Caco-2 (cell line): ENCODE results near the gene SLC16A2. TPM values are rescaled to one million over a fixed set of nuclear protein-coding genes. Genes with fewer than 3 reads are reported as not detected.
"Not testable (repeated sequence)": the region's sequence is repeated elsewhere in the genome, so short reads cannot be mapped to it uniquely, and the experiment has no call there.

Source experiments
- BruUV-seq: library from RNA; stranded (reverse); fragments of 400-500 nt; replicated peaks from 2 replicates; lab custom pipeline; 2021; lab: Mats Ljungman, UMichigan
- CTCF ChIA-PET: fragments of 300-600 bp; sonication (Branson Sonifier 250); formaldehyde crosslinking; loops from one replicate; lab custom pipeline; 2022; ENCODE audit warnings: antibody characterized with exemption; lab: Charles Lee
- POLR2A ChIA-PET: fragments of 300-600 bp; sonication (Branson Sonifier 250); formaldehyde crosslinking; loops from one replicate; lab custom pipeline; 2022; ENCODE audit warnings: antibody characterized with exemption; lab: Charles Lee
- DNase-seq, 2 experiments: peaks; one replicate each; pipeline versions ENCODE4 v3.0.0 to v3.0.0-alpha.2; 2020 to 2022
- H3K27me3 ChIP-seq: replicated peaks from 2 replicates; pipeline ENCODE4 v1.6.0; 2011; ENCODE audit warnings: low read length; ENCODE audit not compliant: control insufficient read depth, insufficient read depth
- H3K36me3 ChIP-seq: 2 replicates; pipeline ENCODE4 v1.5.1; 2011; ENCODE audit warnings: low read length; ENCODE audit not compliant: control insufficient read depth, insufficient read depth
- H3K4me1 ChIP-seq: fragments of 250-450 bp; sonication (Bioruptor Pico); 2 replicates; pipeline ENCODE4 v1.5.1; 2020; ENCODE audit warnings: mild to moderate bottlenecking
- H3K4me3 ChIP-seq: 2 replicates; pipeline ENCODE4 v1.5.1; 2011; ENCODE audit warnings: low read depth, mild to moderate bottlenecking, control low read depth, low read length
- H3K9me3 ChIP-seq: fragments of 250-450 bp; sonication (Bioruptor Pico); 2 replicates; pipeline ENCODE4 v1.5.1; 2020; ENCODE audit warnings: mild to moderate bottlenecking, moderate library complexity
- H3K27ac Mint-ChIP-seq: one replicate; pipeline ENCODE4 v1.8.0; 2022; ENCODE audit warnings: mixed read lengths; ENCODE audit not compliant: unreplicated experiment
- H3K27me3 Mint-ChIP-seq: one replicate; pipeline ENCODE4 v1.8.0; 2022; ENCODE audit warnings: mixed read lengths; ENCODE audit not compliant: insufficient read depth, unreplicated experiment
- H3K36me3 Mint-ChIP-seq: one replicate; pipeline ENCODE4 v1.8.0; 2022; ENCODE audit warnings: mild to moderate bottlenecking, mixed read lengths; ENCODE audit not compliant: insufficient read depth, unreplicated experiment
- H3K4me1 Mint-ChIP-seq: one replicate; pipeline ENCODE4 v1.8.0; 2022; ENCODE audit warnings: low read depth, mixed read lengths; ENCODE audit not compliant: unreplicated experiment
- H3K4me3 Mint-ChIP-seq: one replicate; pipeline ENCODE4 v1.8.0; 2022; ENCODE audit warnings: mild to moderate bottlenecking, moderate library complexity, mixed read lengths; ENCODE audit not compliant: unreplicated experiment
- H3K9me3 Mint-ChIP-seq: one replicate; pipeline ENCODE4 v1.8.0; 2022; ENCODE audit warnings: mixed read lengths; ENCODE audit not compliant: unreplicated experiment
- intact Hi-C: fragments of 100-400 bp; cut with micrococcal nuclease; formaldehyde crosslinking; loops from one replicate; pipeline ENCODE4 v1.10.0; 2022; ENCODE audit not compliant: unreplicated experiment
- total RNA-seq: library from RNA; stranded (reverse); gene quantifications from 2 replicates; pipeline ENCODE4 v1.2.3, GENCODE V29; 2022
- TF ChIP-seq, protein P1 (sequence below), 2 experiments: fragments of 200-600 bp in 1 of 2; IDR thresholded peaks; 1 replicate in 1 of 2; 2 replicates in 1 of 2; pipeline versions ENCODE4 v1.5.1 to v1.8.0; 2011 to 2022; ENCODE audit warnings: antibody characterized with exemption in 1 of 2, control low read depth in 1 of 2, inconsistent platforms in 1 of 2, low read depth in 1 of 2, low read length in 1 of 2, mild to moderate bottlenecking in 1 of 2, moderate library complexity in 1 of 2; ENCODE audit not compliant: insufficient read depth in 1 of 2, severe bottlenecking in 1 of 2, unreplicated experiment in 1 of 2

SLC16A2 gene
- total RNA-seq, 1 experiment from 2014 or later = 0.34 TPM

DNA sequence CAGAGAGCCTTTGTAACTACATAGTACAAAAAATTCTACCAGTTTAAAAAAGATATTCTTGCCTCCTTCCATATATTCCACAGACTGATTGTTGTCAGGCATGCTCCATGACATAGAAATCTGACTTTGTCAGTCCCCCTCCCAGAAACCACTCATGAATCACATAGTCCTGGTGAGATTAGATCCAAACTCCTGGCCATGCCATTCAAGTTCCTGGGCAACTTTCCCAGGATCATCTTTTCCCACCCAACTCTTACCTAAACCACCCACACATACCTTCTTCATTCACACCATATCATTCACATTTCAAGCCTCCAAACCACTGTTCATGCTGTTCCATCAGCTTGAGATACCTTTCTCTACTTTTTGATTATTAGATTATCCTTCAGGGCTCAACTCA lies 46.4 kb downstream of the SLC16A2 start:
- Histone ChIP-seq H3K4me3 (no peak overlapping the region), H3K27me3 (no peaks in the 10 kb centered on the region), H3K36me3 (no peaks in the 10 kb centered on the region), H3K4me1 (no peaks in the 10 kb centered on the region), H3K9me3 (no peaks in the 10 kb centered on the region)
- TF ChIP-seq, protein P1, sequence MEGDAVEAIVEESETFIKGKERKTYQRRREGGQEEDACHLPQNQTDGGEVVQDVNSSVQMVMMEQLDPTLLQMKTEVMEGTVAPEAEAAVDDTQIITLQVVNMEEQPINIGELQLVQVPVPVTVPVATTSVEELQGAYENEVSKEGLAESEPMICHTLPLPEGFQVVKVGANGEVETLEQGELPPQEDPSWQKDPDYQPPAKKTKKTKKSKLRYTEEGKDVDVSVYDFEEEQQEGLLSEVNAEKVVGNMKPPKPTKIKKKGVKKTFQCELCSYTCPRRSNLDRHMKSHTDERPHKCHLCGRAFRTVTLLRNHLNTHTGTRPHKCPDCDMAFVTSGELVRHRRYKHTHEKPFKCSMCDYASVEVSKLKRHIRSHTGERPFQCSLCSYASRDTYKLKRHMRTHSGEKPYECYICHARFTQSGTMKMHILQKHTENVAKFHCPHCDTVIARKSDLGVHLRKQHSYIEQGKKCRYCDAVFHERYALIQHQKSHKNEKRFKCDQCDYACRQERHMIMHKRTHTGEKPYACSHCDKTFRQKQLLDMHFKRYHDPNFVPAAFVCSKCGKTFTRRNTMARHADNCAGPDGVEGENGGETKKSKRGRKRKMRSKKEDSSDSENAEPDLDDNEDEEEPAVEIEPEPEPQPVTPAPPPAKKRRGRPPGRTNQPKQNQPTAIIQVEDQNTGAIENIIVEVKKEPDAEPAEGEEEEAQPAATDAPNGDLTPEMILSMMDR (IDR thresholded peaks at IDR 0.05; ENCODE audit: insufficient read depth in 1 of 2, low read depth in 1 of 2, low read length in 1 of 2, severe bottlenecking in 1 of 2, unreplicated experiment in 1 of 2) = no peak
- Mint-ChIP-seq H3K9me3 (no peaks in the 10 kb centered on the region), H3K4me1 (no peaks in the 10 kb centered on the region), H3K27ac (no peak overlapping the region), H3K27me3 (peaks cover 4% of the 10 kb centered on the region), H3K36me3 (no peaks in the 10 kb centered on the region), H3K4me3 (no peak overlapping the region)
- intact Hi-C loops = no loop called here
- no TSS peak for BruUV-seq
- ChIA-PET POLR2A (no interaction called here), CTCF (no interaction called here)
- DNase-seq = no peak

DNA sequence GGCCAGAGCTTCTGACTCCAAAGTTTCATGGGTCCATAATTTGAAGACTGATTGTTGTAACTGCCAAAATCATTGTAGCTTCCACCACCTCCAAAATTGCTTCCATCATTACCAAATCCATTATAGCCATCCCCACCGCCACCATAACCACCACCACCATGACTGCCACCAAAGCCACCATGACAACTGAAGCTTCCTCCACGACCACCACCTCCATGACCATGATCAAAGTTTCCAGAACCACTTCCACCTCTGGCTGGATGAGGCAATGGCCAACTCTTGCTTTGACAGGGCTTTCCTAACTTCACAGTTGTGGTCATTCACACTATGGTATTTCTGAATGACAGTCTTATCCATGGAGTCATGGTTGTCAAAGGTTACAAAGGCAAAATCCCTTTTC lies 51.8 kb downstream of the SLC16A2 start:
- H3K27me3 ChIP-seq, BruUV-seq, CTCF ChIA-PET, H3K36me3 Mint-ChIP-seq, H3K4me1 Mint-ChIP-seq, H3K4me3 Mint-ChIP-seq, H3K4me1 ChIP-seq, DNase-seq, H3K4me3 ChIP-seq, H3K27ac Mint-ChIP-seq, H3K36me3 ChIP-seq, H3K9me3 Mint-ChIP-seq, H3K27me3 Mint-ChIP-seq, POLR2A ChIA-PET, H3K9me3 ChIP-seq, intact Hi-C loops: not testable (repeated sequence)

DNA sequence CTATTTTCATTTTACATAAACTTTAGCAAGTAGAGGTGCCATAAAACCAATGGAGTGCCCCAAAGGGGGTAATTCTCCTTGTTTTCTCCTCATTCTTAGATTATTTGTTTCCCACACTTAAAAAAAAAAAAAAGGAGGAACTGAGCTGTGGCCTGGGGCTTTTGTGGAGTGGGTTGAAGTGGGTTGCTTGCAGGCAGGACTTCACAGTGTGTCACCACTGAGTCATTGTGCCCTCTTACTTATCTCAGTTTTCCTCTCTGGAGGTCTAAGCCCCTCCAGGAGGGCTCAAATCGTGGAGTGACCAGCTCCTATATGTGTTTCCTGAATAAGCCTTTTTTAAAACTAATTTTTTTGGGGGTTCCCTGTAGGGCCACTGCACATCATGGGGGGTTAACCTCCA lies 69.0 kb downstream of the SLC16A2 start:
- no peaks in the 10 kb centered on the region for H3K4me1 ChIP-seq
- POLR2A ChIA-PET = no interaction called here
- no peak for DNase-seq
- intact Hi-C loops = no loop called here
- H3K36me3 ChIP-seq = no peaks in the 10 kb centered on the region
- no TSS peak for BruUV-seq
- Mint-ChIP-seq H3K9me3 (no peaks in the 10 kb centered on the region), H3K4me1 (no peaks in the 10 kb centered on the region), H3K27me3 (no peaks in the 10 kb centered on the region), H3K4me3 (no peak overlapping the region), H3K36me3 (no peaks in the 10 kb centered on the region), H3K27ac (no peak overlapping the region)
- no peak overlapping the region for H3K4me3 ChIP-seq
- CTCF ChIA-PET = no interaction called here
- H3K27me3 ChIP-seq = no peaks in the 10 kb centered on the region
- TF ChIP-seq, protein P1 (IDR thresholded peaks at IDR 0.05; ENCODE audit: insufficient read depth in 1 of 2, low read depth in 1 of 2, low read length in 1 of 2, severe bottlenecking in 1 of 2, unreplicated experiment in 1 of 2) = no peak
- H3K9me3 ChIP-seq = no peaks in the 10 kb centered on the region

DNA sequence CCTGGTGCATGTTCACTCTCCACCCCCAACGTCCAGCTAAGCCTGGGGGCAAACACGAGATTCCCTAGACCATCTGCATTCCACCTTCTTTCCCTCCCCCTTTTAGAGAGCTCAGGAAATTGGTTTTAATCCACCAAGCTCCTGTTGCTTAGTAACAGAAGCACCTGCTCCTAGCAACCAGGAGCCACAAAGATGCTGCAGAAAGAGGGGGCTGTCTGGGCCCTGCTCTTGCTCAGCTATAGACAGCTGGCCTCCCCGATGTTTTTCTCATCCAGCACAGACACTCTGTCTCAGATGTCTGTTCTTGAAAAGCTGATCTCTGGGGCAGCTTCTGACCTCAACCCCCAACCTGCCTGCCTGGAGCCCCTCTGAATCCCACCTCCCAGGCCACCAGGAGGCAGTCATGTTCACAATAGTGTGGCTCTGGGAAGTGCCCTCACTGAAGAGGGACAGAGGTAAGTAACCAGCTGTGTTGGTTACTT lies 71.5 kb downstream of the SLC16A2 start:
- TF ChIP-seq, protein P1 (IDR thresholded peaks at IDR 0.05; ENCODE audit: insufficient read depth in 1 of 2, low read depth in 1 of 2, low read length in 1 of 2, severe bottlenecking in 1 of 2, unreplicated experiment in 1 of 2) = no peak
- Histone ChIP-seq H3K4me1 (no peaks in the 10 kb centered on the region), H3K36me3 (no peaks in the 10 kb centered on the region), H3K4me3 (no peak overlapping the region), H3K27me3 (no peaks in the 10 kb centered on the region), H3K9me3 (no peaks in the 10 kb centered on the region)
- Mint-ChIP-seq H3K27ac (no peak overlapping the region), H3K27me3 (no peaks in the 10 kb centered on the region), H3K4me3 (no peak overlapping the region), H3K4me1 (no peaks in the 10 kb centered on the region), H3K9me3 (no peaks in the 10 kb centered on the region), H3K36me3 (no peaks in the 10 kb centered on the region)
- ChIA-PET POLR2A (no interaction called here), CTCF (no interaction called here)
- intact Hi-C loops = loop anchor here (1.0 kb wide), 1 partner anchor 58 kb away; no protein-coding TSS in a partner anchor
- DNase-seq = peak in 1 of 2 experiments; percentile 3
- no TSS peak for BruUV-seq
